ENCODE data around the gene NDUFS6.

The NDUFS6 gene

DNA sequence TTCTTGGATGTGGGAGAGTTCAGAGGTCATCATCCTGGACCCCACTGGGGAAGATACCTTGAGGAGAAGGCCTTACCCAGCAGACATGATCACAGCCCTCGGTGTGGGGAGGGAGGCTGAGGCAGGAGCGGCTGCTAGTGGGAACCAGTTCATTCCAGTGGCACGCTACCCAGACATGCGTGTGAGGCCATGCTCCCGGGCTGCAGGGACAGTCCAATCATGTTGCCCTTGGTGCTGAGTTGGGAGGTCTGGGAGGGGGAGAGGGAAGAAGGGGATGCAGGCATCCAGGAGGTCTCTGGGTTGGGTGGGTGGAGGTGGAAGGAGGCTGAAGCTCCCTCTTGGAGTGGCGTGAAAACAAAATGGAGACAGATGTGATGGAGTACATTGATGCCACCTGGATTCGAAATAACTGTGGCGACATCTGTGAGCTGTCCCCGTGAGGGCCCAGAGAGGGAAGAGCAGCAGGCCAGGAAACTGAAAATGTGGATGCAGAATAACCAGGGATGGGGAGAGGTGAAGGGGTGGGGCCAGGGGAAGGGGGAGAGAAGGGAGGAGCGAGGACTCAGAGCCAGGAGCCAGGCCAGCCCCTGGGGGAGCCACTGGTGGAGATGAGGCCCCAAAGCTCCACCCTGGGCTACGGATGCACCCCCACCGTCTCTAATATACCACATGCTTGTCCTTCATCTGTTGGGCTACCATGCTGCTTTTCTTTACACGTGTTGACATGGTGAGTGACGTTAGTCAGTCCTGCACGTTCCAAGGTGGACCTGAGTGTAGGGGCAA is 16.2 kb downstream of the NDUFS6 start:
- Histone ChIP-seq H3K27me3 (ENCODE audit: control insufficient read depth, insufficient read depth, low read length, poor library complexity, severe bottlenecking) (no peaks in the 10 kb centered on the region), H3K4me3 (ENCODE audit: insufficient read depth, low read depth, low read length) (no peak overlapping the region), H3K9me3 (ENCODE audit: control insufficient read depth, low read length) (no peaks in the 10 kb centered on the region), H3K27ac (ENCODE audit: insufficient read depth, low read depth, low read length, poor library complexity, severe bottlenecking) (no peak overlapping the region), H3K36me3 (ENCODE audit: control insufficient read depth, insufficient read depth, low read length) (peaks cover 54% of the 10 kb centered on the region), H3K4me1 (ENCODE audit: control insufficient read depth, insufficient read depth, low read length) (no peaks in the 10 kb centered on the region)
- 87 to 90% methylated on average over 15 of the region's 15 CpGs for WGBS, 2 experiments

DNA sequence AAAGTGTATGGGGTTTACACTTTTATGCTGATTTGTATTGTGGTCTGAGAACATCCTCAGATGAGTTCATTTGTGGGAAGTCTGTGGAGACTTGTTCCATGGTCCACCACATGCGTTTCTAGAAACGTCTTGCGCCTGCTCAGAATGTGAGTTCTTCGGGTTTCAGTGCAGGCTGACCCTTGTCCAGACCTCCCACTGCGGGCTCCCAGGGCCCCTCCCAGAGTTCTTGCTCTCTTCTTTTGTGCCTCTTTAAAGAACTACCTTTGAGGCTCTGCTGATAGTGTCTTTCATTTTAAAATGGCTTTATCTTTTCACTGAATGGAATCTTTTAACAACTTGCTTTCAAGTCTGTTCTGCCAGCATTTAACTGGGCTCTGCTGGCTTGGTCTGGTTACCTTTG is 17.6 kb downstream of the NDUFS6 start:
- H3K4me1 ChIP-seq (ENCODE audit: control insufficient read depth, insufficient read depth, low read length), result no peaks in the 10 kb centered on the region
- no peak overlapping the region for H3K4me3 ChIP-seq (ENCODE audit: insufficient read depth, low read depth, low read length)
- no peak overlapping the region for H3K27ac ChIP-seq (ENCODE audit: insufficient read depth, low read depth, low read length, poor library complexity, severe bottlenecking)
- 57 to 62% methylated on average over 5 of the region's 5 CpGs for WGBS, 2 experiments
- no peaks in the 10 kb centered on the region for H3K9me3 ChIP-seq (ENCODE audit: control insufficient read depth, low read length)
- no peaks in the 10 kb centered on the region for H3K27me3 ChIP-seq (ENCODE audit: control insufficient read depth, insufficient read depth, low read length, poor library complexity, severe bottlenecking)
- peaks cover 49% of the 10 kb centered on the region for H3K36me3 ChIP-seq (ENCODE audit: control insufficient read depth, insufficient read depth, low read length)

DNA sequence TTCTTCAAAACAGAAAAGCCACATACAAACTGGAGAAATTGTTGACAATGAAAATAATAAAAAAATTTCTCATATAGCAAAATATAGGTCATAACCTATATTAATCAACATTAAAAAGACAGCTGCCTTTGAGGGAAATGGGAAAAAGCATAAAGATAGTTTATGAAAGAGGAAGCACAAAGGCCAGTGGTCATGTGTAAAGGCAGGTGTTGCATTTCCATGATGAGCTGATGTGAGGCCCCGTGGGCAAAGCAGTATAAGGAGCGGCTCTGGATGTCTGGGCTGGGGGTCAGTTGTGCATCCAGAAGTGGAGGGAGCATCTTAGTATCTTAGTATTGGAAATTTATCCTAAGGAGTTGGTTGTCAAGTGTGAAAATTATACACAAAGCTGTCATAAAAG is 18.3 kb downstream of the NDUFS6 start:
- WGBS, 2 experiments, result 97% methylated on average over 2 of the region's 2 CpGs
- Histone ChIP-seq H3K27me3 (ENCODE audit: control insufficient read depth, insufficient read depth, low read length, poor library complexity, severe bottlenecking) (no peaks in the 10 kb centered on the region), H3K27ac (ENCODE audit: insufficient read depth, low read depth, low read length, poor library complexity, severe bottlenecking) (no peak overlapping the region), H3K4me1 (ENCODE audit: control insufficient read depth, insufficient read depth, low read length) (no peaks in the 10 kb centered on the region), H3K36me3 (ENCODE audit: control insufficient read depth, insufficient read depth, low read length) (peaks cover 43% of the 10 kb centered on the region), H3K9me3 (ENCODE audit: control insufficient read depth, low read length) (no peaks in the 10 kb centered on the region), H3K4me3 (ENCODE audit: insufficient read depth, low read depth, low read length) (no peak overlapping the region)

DNA sequence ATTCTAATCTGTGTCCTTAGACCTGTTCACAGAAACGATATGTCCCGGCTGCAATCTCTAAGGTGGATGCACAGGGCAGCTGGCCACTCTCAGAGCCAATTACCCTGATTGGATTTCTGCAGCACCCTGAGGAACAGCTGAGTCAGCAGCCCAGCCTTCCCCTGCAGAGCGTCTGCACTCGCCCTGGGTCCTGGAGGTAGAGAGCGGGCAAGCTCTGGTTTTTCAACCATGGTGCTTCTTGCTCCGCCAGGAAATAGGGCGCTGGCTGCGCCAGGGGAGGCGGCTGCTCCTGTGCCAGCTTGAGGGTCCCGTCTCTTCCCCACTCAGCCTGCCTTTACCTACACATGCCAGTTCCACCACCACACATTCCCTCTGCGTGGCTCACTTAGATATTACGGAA is 19.2 kb downstream of the NDUFS6 start:
- peaks cover 36% of the 10 kb centered on the region for H3K36me3 ChIP-seq (ENCODE audit: control insufficient read depth, insufficient read depth, low read length)
- no peaks in the 10 kb centered on the region for H3K27me3 ChIP-seq (ENCODE audit: control insufficient read depth, insufficient read depth, low read length, poor library complexity, severe bottlenecking)
- H3K27ac ChIP-seq (ENCODE audit: insufficient read depth, low read depth, low read length, poor library complexity, severe bottlenecking), result no peak overlapping the region
- H3K9me3 ChIP-seq (ENCODE audit: control insufficient read depth, low read length), result no peaks in the 10 kb centered on the region
- H3K4me1 ChIP-seq (ENCODE audit: control insufficient read depth, insufficient read depth, low read length), result no peaks in the 10 kb centered on the region
- no peak overlapping the region for H3K4me3 ChIP-seq (ENCODE audit: insufficient read depth, low read depth, low read length)
- 85 to 87% methylated on average over 12 of the region's 12 CpGs for WGBS, 2 experiments

DNA sequence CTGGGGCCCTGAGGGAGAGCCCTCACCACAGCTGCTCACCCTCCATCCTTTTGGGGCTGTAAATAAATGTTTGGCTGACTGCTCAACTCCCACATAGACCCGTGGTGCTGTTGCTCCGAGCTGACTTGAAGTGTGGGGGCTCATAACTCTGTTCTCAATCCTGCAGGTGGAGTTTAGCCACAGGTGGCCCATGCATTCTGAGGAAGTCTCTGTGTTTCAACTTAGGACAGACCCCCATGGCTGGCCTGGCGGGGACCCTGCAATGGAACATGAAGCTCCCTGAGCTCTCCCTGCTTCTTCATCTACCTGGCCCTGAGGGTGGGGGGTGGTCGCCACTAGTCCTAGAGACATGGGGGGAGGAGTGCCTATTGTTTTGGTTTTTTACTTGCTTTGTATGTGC is 19.7 kb downstream of the NDUFS6 start:
- Histone ChIP-seq H3K9me3 (ENCODE audit: control insufficient read depth, low read length) (no peaks in the 10 kb centered on the region), H3K27me3 (ENCODE audit: control insufficient read depth, insufficient read depth, low read length, poor library complexity, severe bottlenecking) (no peaks in the 10 kb centered on the region), H3K4me3 (ENCODE audit: insufficient read depth, low read depth, low read length) (no peak overlapping the region), H3K4me1 (ENCODE audit: control insufficient read depth, insufficient read depth, low read length) (no peaks in the 10 kb centered on the region), H3K36me3 (ENCODE audit: control insufficient read depth, insufficient read depth, low read length) (peaks cover 33% of the 10 kb centered on the region), H3K27ac (ENCODE audit: insufficient read depth, low read depth, low read length, poor library complexity, severe bottlenecking) (no peak overlapping the region)
- WGBS, 2 experiments, result 98 to 99% methylated on average over 3 to 4 of the region's 4 CpGs

DNA sequence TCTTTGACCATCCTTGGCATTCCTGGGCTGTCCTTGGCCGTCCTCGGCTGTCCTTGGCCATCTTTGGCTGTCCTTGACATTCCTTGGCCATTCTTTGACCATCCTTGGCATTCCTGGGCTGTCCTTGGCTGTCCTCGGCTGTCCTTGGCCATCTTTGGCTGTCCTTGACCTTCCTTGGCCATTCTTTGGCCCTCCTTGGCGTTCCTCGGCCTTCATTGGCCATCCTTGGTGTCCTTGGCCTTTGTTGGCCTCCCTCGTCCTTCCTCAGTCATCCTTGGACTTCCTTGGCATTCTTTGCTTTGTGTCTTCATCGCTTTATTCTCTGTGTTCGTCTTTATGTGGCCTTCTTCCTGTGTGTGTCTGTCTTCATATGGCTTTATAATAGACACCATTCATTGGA is 20.7 kb downstream of the NDUFS6 start:
- Histone ChIP-seq H3K36me3 (ENCODE audit: control insufficient read depth, insufficient read depth, low read length) (peaks cover 29% of the 10 kb centered on the region), H3K27ac (ENCODE audit: insufficient read depth, low read depth, low read length, poor library complexity, severe bottlenecking) (no peak overlapping the region), H3K4me1 (ENCODE audit: control insufficient read depth, insufficient read depth, low read length) (no peaks in the 10 kb centered on the region), H3K27me3 (ENCODE audit: control insufficient read depth, insufficient read depth, low read length, poor library complexity, severe bottlenecking) (no peaks in the 10 kb centered on the region), H3K9me3 (ENCODE audit: control insufficient read depth, low read length) (no peaks in the 10 kb centered on the region), H3K4me3 (ENCODE audit: insufficient read depth, low read depth, low read length) (no peak overlapping the region)
- WGBS, 2 experiments, result 94% methylated on average over 8 of the region's 8 CpGs

DNA sequence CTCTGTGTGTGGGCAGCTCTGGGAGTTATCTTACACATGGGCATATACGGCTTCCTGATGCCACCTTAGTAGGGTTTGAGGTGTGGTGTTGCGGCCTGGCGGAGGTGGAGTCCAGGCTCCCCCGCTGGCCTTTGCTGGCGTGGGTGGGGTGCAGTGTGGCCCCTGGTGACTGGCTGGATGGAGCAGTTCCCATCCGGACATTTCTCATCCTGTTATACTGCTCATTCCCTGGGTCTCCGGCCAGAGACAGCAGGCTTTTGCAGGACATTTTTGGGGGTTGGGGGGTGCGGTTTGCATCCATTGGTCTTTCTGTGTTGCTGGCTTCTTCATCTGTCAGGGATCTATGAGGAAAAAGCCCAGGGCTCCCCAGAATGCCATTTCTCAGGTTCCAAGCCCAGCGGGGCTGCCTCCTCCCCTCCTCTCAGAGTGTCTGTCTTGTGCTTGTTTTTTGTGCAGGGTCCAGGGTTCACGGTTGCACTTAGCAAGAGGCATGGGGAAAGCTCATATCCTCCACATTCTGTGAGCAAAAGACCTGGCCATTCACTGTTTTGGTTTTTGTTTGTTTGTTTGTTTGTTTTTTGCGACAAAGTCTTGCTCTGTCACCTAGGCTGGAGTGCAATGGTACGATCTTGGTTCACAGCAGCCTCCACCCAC is 22.3 kb downstream of the NDUFS6 start:
- Histone ChIP-seq H3K9me3 (ENCODE audit: control insufficient read depth, low read length) (no peaks in the 10 kb centered on the region), H3K27me3 (ENCODE audit: control insufficient read depth, insufficient read depth, low read length, poor library complexity, severe bottlenecking) (no peaks in the 10 kb centered on the region), H3K4me1 (ENCODE audit: control insufficient read depth, insufficient read depth, low read length) (no peaks in the 10 kb centered on the region), H3K27ac (ENCODE audit: insufficient read depth, low read depth, low read length, poor library complexity, severe bottlenecking) (no peak overlapping the region), H3K36me3 (ENCODE audit: control insufficient read depth, insufficient read depth, low read length) (peaks cover 16% of the 10 kb centered on the region), H3K4me3 (ENCODE audit: insufficient read depth, low read depth, low read length) (no peak overlapping the region)
- WGBS, 2 experiments, result 85 to 87% methylated on average over 12 of the region's 12 CpGs

DNA sequence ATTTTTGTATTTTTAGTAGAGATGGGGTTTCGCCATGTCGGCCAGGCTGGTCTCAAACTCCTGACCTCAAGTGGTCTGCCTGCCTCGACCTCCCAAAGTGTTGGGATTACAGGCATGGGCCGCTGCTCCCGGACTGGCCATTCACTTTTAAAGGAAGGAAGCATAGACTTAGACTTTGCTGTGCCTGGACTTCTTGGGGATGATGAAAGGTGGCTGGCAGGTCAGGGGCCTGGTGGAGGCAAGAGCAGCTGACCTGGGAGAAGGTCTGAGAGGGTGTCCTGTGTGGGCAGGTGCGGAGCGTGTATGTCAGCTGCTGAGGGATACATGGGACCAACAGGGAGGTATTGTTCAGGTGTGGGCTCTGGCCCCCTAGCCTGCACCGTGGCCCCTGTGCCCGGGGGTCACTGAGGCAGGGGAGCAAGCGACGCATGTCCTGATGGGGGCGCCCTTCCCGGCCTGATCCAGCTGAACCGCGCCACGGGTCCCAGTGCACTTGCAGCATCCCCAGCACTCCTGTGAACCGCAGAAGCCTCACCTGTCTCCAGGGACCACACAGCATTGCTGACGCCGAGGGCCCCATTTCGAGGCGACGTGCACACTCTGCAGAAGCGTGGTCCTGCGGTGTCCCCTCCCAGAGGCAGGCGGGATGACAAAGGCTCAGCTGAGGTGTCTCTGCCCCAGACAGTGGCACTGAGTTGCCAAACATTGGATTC is 23.1 kb downstream of the NDUFS6 start:
- Histone ChIP-seq H3K36me3 (ENCODE audit: control insufficient read depth, insufficient read depth, low read length) (peaks cover 16% of the 10 kb centered on the region), H3K27ac (ENCODE audit: insufficient read depth, low read depth, low read length, poor library complexity, severe bottlenecking) (no peak overlapping the region), H3K27me3 (ENCODE audit: control insufficient read depth, insufficient read depth, low read length, poor library complexity, severe bottlenecking) (no peaks in the 10 kb centered on the region), H3K4me3 (ENCODE audit: insufficient read depth, low read depth, low read length) (no peak overlapping the region), H3K4me1 (ENCODE audit: control insufficient read depth, insufficient read depth, low read length) (no peaks in the 10 kb centered on the region), H3K9me3 (ENCODE audit: control insufficient read depth, low read length) (no peaks in the 10 kb centered on the region)
- 90 to 91% methylated on average over 25 of the region's 25 CpGs for WGBS, 2 experiments

DNA sequence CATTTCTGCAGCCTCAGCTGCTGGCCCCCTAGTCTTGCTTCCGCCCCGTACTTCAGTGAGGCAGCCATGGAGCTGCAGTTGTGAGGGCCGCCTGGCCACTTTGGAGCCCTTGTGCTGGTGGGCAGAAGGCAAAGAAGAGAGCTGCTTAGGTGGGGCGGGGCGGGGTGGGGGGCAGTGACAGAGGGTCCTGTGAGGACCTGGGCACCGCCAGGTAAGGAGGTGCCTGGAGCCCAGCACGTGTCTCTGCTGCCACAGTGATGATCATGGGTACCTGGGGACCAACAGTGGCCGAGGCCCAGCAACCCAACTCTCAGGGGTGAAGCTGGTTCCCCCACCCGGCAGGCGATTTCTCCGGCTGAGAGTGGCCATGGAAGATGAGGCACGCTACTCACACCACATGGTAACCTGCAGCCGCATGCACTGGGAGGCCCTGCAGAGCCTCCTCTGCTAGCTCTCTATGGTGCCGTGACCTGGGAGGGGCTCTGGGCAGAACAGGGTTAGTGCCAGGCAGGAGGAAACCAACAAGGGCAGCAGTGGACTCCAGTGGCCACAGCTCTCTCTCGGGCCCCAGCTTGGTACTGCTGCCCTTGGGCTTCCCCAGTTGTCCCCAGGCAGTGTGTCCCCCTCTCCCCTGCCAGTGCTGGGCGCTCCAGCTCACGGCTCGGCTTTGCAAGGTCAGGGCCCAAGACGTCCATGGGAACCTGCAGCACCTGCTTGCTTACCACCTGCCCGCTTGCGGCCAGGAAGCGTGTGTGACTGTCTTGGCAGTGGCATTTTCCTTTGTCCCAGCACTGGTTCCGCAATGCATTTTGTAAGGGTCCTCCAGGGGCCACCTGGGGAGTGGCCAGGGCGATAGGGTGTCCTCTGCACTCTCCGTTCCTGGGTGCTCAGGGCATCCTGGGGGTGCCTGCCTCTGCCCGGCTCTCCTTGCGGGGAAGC is 24.0 kb downstream of the NDUFS6 start:
- WGBS, 2 experiments, result 95% methylated on average over 27 of the region's 27 CpGs
- no peak overlapping the region for H3K27ac ChIP-seq (ENCODE audit: insufficient read depth, low read depth, low read length, poor library complexity, severe bottlenecking)
- H3K27me3 ChIP-seq (ENCODE audit: control insufficient read depth, insufficient read depth, low read length, poor library complexity, severe bottlenecking), result no peaks in the 10 kb centered on the region
- no peaks in the 10 kb centered on the region for H3K9me3 ChIP-seq (ENCODE audit: control insufficient read depth, low read length)
- H3K36me3 ChIP-seq (ENCODE audit: control insufficient read depth, insufficient read depth, low read length), result peaks cover 9% of the 10 kb centered on the region
- H3K4me3 ChIP-seq (ENCODE audit: insufficient read depth, low read depth, low read length), result no peak overlapping the region
- H3K4me1 ChIP-seq (ENCODE audit: control insufficient read depth, insufficient read depth, low read length), result no peaks in the 10 kb centered on the region
